AG09319 (cell line): ENCODE data around the gene AP3B1.
"Not testable (repeated sequence)": the region's sequence is repeated elsewhere in the genome, so short reads cannot be mapped to it uniquely, and the experiment has no call there.

ENCODE experiments used
- DNase-seq: peaks from one replicate; pipeline ENCODE4 v3.0.0-alpha.2; 2010; ENCODE audit warnings: low read depth; ENCODE audit errors: extremely low read depth
- TF ChIP-seq, protein P1 (sequence below): IDR thresholded peaks from 2 replicates; pipeline ENCODE4 v1.5.1; 2011; ENCODE audit warnings: low read depth, mild to moderate bottlenecking, inconsistent platforms, low read length, moderate library complexity

The AP3B1 gene

GRCh38 chr5:78056053-78056452 is 238.4 kb downstream of the AP3B1 start:
- TF ChIP-seq, protein P1, sequence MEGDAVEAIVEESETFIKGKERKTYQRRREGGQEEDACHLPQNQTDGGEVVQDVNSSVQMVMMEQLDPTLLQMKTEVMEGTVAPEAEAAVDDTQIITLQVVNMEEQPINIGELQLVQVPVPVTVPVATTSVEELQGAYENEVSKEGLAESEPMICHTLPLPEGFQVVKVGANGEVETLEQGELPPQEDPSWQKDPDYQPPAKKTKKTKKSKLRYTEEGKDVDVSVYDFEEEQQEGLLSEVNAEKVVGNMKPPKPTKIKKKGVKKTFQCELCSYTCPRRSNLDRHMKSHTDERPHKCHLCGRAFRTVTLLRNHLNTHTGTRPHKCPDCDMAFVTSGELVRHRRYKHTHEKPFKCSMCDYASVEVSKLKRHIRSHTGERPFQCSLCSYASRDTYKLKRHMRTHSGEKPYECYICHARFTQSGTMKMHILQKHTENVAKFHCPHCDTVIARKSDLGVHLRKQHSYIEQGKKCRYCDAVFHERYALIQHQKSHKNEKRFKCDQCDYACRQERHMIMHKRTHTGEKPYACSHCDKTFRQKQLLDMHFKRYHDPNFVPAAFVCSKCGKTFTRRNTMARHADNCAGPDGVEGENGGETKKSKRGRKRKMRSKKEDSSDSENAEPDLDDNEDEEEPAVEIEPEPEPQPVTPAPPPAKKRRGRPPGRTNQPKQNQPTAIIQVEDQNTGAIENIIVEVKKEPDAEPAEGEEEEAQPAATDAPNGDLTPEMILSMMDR, result no peak
- no peak for DNase-seq

GRCh38 chr5:78050888-78051287 is 243.6 kb downstream of the AP3B1 start:
- DNase-seq, result no peak
- TF ChIP-seq, protein P1, result no peak

GRCh38 chr5:78046823-78047222 is 247.7 kb downstream of the AP3B1 start:
- not testable (repeated sequence) for DNase-seq

- DNase-seq, result no peak
- TF ChIP-seq, protein P1, result no peak
Observed at GRCh38 chr5:78046006-78046405, 248.5 kb downstream of the AP3B1 start.

DNA sequence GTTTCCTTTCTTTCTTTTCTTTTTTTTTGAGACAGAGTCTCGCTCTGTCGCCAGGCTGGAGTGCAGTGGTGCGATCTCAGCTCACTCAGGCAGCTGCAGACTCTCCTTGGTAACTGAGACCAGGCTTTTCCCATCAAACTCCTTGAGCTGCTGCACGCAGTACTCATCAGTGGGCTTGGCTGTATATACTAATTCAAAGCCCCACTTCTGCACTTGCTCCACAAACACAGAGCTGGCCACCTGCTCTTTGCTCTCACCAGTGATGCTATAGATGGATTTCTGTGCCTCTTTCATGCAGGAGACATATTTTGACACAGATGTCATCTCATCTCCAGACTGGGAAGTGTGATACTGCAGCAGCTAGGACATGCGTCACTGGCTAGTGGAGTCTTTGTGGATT is 252.7 kb downstream of the AP3B1 start:
- TF ChIP-seq, protein P1, result no peak
- DNase-seq, result no peak

- TF ChIP-seq, protein P1, result no peak
Observed at GRCh38 chr5:78025540-78025939, 269.0 kb downstream of the AP3B1 start.

GRCh38 chr5:78019744-78020143 is 274.8 kb downstream of the AP3B1 start:
- DNase-seq, result no peak
- TF ChIP-seq, protein P1, result no peak

More at GRCh38 chr5:78025540-78025939, 269.0 kb downstream of the AP3B1 start:
- no peak for DNase-seq

DNA sequence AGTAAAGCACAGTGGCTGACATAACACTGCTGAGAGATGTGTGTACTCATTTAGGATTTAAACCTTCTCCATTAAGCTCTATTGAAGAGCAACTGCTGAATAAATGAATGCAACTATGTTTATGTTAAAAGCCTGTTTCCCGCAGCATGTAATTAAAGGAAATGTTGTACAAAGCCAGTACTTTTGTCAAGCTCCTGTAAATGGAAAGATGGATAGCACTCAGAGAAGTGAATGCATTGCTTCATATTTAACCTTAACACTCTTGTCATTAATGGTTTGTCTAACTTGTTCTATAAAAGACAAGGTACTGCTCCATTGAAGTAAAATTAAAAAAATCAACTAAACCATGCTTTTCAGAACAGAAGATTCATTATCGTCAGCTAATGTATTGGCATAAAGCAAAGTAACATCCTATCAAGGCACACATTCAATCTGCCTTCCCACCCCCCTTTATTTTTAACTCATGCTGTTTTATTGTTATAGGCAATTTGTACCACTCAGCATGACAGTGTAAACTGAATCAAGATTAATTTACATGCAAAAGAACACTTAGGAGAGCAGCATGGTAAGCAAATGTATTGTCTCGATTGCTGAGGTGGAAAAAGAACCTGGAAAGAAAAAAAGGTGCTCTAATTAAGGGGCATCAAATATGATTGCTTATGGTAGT is 277.5 kb downstream of the AP3B1 start:
- DNase-seq, result no peak
- TF ChIP-seq, protein P1, result no peak
